ENCODE results near the gene LSG1. TPM values are rescaled to one million over a fixed set of nuclear protein-coding genes. Genes with fewer than 3 reads are reported as not detected.

Gene LSG1
- polyA plus RNA-seq, 1 donor from 2014 or later, result 35.5 TPM

DNA sequence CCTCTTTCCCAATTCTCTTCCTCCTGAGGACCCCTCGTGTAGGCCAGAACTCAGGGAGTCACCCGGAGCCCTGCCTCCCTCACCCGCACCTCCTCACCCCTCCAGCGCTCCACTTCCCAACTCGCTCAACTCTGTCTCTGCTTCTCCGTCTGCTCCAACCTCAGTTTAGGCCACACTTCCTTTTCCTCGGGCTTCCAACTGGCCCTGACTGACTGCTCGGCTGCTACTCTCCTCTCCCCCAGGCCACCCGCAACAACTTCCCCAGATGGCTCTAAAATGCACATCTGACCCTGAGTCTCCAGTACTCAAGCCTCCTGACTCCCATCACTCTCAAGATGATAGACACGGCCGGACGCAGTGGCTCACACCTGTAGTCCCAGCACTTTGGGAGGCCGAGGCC is 62.4 kb downstream of the LSG1 start:
- no peak overlapping the region for H3K9ac ChIP-seq (ENCODE audit: low read length)
- H3K27ac ChIP-seq (ENCODE audit: low read length), result no peak overlapping the region
- no peak overlapping the region for H2AFZ ChIP-seq (ENCODE audit: low read depth, low read length)
- no peaks in the 10 kb centered on the region for H3K79me2 ChIP-seq (replicated peaks; ENCODE audit: insufficient read depth, low read length)
- no peaks in the 10 kb centered on the region for H3K9me3 ChIP-seq (ENCODE audit: low read length)
- H3K4me2 ChIP-seq (ENCODE audit: low read length), result no peak overlapping the region
- H3K9me2 ChIP-seq (ENCODE audit: insufficient read depth, low read length), result no peaks in the 10 kb centered on the region
- peaks cover 6% of the 10 kb centered on the region for H3K36me3 ChIP-seq (ENCODE audit: insufficient read depth, low read length)
- TF ChIP-seq POLR2AphosphoS5 (IDR thresholded peaks at IDR 0.05) (no peak), TAF1 (IDR thresholded peaks at IDR 0.05; ENCODE audit: low read depth) (no peak), EZH2 (IDR thresholded peaks at IDR 0.05; ENCODE audit: borderline replicate concordance, insufficient read depth, low read length, poor library complexity, severe bottlenecking) (no peak), RAD21 (conservative IDR thresholded peaks at IDR 0.05) (no peak)
- TF ChIP-seq, protein P1, sequence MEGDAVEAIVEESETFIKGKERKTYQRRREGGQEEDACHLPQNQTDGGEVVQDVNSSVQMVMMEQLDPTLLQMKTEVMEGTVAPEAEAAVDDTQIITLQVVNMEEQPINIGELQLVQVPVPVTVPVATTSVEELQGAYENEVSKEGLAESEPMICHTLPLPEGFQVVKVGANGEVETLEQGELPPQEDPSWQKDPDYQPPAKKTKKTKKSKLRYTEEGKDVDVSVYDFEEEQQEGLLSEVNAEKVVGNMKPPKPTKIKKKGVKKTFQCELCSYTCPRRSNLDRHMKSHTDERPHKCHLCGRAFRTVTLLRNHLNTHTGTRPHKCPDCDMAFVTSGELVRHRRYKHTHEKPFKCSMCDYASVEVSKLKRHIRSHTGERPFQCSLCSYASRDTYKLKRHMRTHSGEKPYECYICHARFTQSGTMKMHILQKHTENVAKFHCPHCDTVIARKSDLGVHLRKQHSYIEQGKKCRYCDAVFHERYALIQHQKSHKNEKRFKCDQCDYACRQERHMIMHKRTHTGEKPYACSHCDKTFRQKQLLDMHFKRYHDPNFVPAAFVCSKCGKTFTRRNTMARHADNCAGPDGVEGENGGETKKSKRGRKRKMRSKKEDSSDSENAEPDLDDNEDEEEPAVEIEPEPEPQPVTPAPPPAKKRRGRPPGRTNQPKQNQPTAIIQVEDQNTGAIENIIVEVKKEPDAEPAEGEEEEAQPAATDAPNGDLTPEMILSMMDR (IDR thresholded peaks at IDR 0.05; ENCODE audit: poor library complexity, severe bottlenecking), result no peak
- no peak overlapping the region for H3K4me3 ChIP-seq (ENCODE audit: low read length)
- H4K20me1 ChIP-seq (ENCODE audit: insufficient read depth), result no peaks in the 10 kb centered on the region
- H3F3A ChIP-seq (ENCODE audit: insufficient read depth, low read length, poor library complexity, severe bottlenecking), result no peaks in the 10 kb centered on the region
- H3K27me3 ChIP-seq (ENCODE audit: insufficient read depth, low read depth, low read length), result no peaks in the 10 kb centered on the region

DNA sequence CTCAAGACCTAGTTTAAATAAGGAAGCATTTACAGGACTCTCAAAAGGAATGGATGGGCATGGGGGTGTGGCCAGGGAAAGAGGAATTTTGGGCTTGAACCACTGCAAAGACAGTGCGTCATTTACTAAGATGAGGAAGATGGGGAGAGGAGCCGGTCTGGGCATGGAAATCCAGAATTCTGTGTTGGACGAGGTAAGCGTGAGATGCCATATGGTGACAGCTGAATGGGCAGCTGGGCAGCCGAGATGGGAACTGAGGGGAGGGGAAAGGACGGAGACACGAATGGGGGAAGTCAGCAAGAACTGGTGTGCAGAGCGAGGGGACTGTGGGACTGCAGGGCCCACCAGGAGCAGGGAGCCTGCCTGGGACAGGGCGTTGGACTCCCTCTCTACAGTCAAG is 63.0 kb downstream of the LSG1 start:
- H3K4me3 ChIP-seq (ENCODE audit: low read length), result no peak overlapping the region
- peaks cover 6% of the 10 kb centered on the region for H3K36me3 ChIP-seq (ENCODE audit: insufficient read depth, low read length)

More for the DNA sequence above, 63.0 kb downstream of the LSG1 start:
- Histone ChIP-seq H3K79me2 (replicated peaks; ENCODE audit: insufficient read depth, low read length) (no peaks in the 10 kb centered on the region), H3K4me2 (ENCODE audit: low read length) (no peak overlapping the region), H4K20me1 (ENCODE audit: insufficient read depth) (no peaks in the 10 kb centered on the region), H3K9ac (ENCODE audit: low read length) (no peak overlapping the region), H3K9me2 (ENCODE audit: insufficient read depth, low read length) (no peaks in the 10 kb centered on the region), H2AFZ (ENCODE audit: low read depth, low read length) (no peak overlapping the region), H3K27ac (ENCODE audit: low read length) (no peak overlapping the region), H3K9me3 (ENCODE audit: low read length) (no peaks in the 10 kb centered on the region), H3F3A (ENCODE audit: insufficient read depth, low read length, poor library complexity, severe bottlenecking) (no peaks in the 10 kb centered on the region), H3K27me3 (ENCODE audit: insufficient read depth, low read depth, low read length) (no peaks in the 10 kb centered on the region)
- TF ChIP-seq MXI1 (conservative IDR thresholded peaks at IDR 0.05; ENCODE audit: poor library complexity, severe bottlenecking) (no peak), EP300 (conservative IDR thresholded peaks at IDR 0.05; ENCODE audit: poor library complexity, severe bottlenecking) (no peak), RAD21 (conservative IDR thresholded peaks at IDR 0.05) (no peak), EZH2 (IDR thresholded peaks at IDR 0.05; ENCODE audit: borderline replicate concordance, insufficient read depth, low read length, poor library complexity, severe bottlenecking) (no peak), POLR2AphosphoS5 (IDR thresholded peaks at IDR 0.05) (no peak), SMC3 (conservative IDR thresholded peaks at IDR 0.05; ENCODE audit: poor library complexity) (no peak), TAF1 (IDR thresholded peaks at IDR 0.05; ENCODE audit: low read depth) (no peak)
- TF ChIP-seq, protein P1 (IDR thresholded peaks at IDR 0.05; ENCODE audit: poor library complexity, severe bottlenecking), result no peak
- TF ChIP-seq, protein P2, sequence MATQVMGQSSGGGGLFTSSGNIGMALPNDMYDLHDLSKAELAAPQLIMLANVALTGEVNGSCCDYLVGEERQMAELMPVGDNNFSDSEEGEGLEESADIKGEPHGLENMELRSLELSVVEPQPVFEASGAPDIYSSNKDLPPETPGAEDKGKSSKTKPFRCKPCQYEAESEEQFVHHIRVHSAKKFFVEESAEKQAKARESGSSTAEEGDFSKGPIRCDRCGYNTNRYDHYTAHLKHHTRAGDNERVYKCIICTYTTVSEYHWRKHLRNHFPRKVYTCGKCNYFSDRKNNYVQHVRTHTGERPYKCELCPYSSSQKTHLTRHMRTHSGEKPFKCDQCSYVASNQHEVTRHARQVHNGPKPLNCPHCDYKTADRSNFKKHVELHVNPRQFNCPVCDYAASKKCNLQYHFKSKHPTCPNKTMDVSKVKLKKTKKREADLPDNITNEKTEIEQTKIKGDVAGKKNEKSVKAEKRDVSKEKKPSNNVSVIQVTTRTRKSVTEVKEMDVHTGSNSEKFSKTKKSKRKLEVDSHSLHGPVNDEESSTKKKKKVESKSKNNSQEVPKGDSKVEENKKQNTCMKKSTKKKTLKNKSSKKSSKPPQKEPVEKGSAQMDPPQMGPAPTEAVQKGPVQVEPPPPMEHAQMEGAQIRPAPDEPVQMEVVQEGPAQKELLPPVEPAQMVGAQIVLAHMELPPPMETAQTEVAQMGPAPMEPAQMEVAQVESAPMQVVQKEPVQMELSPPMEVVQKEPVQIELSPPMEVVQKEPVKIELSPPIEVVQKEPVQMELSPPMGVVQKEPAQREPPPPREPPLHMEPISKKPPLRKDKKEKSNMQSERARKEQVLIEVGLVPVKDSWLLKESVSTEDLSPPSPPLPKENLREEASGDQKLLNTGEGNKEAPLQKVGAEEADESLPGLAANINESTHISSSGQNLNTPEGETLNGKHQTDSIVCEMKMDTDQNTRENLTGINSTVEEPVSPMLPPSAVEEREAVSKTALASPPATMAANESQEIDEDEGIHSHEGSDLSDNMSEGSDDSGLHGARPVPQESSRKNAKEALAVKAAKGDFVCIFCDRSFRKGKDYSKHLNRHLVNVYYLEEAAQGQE (IDR thresholded peaks at IDR 0.05; ENCODE audit: borderline replicate concordance), result no peak
